GM23248 (cell line): ENCODE results near the gene ZFP36.

Experiments used
- EZH2 ChIP-seq: fragments of 200-600 bp; sonication (generic); IDR thresholded peaks from 2 replicates; pipeline ENCODE4 v1.6.1; 2018; ENCODE audit warnings: antibody characterized with exemption, mild to moderate bottlenecking; ENCODE audit not compliant: insufficient read depth, poor library complexity, severe bottlenecking
- EZH2phosphoT487 ChIP-seq: fragments of 200-600 bp; sonication (generic); IDR thresholded peaks from 2 replicates; pipeline ENCODE4 v1.6.1; 2018; ENCODE audit warnings: antibody characterized with exemption, moderate library complexity, mild to moderate bottlenecking, low read depth; ENCODE audit not compliant: insufficient read depth

DNA sequence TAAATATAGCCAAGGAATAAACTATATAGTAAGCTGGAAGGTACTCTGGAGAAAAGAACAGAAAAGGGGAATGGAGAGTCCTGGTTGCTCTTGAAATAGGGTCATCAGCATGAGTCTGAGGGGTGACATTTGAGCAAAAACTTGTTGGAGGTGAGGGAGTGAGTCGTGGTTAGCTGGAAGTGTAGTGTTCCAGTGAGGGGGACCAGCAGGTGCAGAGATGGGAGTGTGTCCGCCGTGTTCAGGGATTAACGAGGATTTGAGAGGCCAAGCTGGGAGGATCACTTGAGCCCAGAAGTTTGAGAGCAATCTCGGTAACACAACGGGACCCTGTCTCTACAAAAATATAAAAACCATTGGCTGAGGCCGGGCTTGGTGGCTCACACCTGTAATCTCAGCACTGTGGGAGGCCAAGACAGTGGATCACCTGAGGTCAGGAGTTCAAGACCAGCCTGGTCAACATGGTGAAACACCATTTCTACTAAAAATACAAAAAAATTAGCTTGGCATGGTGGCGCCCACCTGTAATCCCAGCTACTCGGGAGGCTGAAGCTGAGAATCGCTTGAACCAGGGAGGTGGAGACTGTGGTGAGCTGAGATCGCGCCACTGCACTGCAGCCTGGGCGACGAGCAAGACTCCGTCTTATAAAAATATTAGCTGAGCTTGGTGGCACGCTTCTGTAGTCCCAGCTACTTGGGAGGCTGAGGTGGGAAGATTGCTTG lies 39.9 kb downstream of the ZFP36 start:
- TF ChIP-seq EZH2 (no peak), EZH2phosphoT487 (no peak)
